Occipital lobe (tissue), 2 donors: ENCODE results near the gene CHCHD6. TPM values are rescaled to one million over a fixed set of nuclear protein-coding genes. Genes with fewer than 3 reads are reported as not detected.

Experiments used
- DNase-seq: peaks from one replicate; lab custom pipeline; 2025; lab: John Stamatoyannopoulos, UW
- total RNA-seq: library from RNA; depleted of rRNA; stranded (reverse); fragments of >200 nt; gene quantifications from one replicate; pipeline ENCODE4 v1.2.3, GENCODE V29; 2014

The CHCHD6 gene
- total RNA-seq, 1 donor from 2014 or later: 28.2 TPM

- peak; percentile 48 for DNase-seq
Measured at GRCh38 chr3:126704494-126705214, 614 bp downstream of the CHCHD6 start.

GRCh38 chr3:126706631-126707030 lies 2.6 kb downstream of the CHCHD6 start:
- DNase-seq: no peak

DNA sequence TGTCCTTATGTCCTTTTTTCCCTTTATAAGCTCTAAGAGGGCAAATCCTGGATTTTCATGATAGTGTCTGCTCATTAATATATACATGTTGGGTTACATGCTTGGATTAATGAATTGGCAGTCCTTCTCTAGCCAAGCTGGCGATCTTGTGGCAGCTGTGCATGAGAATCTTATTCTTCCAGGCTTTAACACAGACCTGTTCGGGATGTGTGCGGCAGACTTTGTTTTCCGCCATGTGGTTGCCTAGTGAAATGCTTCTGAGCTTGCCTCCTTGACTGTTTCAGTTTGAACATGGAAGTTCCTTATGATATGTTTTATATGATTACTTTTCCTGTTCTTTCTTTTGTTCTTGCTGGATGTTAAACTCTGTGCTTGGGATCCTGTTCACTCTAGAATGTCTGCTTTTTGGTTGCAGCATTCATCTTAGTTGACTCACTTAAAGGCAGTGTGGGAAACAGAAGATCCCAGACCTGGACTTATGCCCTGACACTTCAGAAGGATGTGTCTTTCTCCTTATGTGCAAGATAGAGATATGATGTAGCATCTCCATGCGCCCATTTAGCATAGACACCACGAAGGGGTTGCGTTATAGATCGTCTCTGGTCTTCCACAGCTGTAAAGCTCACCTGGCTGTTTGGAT lies 7.2 kb downstream of the CHCHD6 start:
- DNase-seq: no peak

DNA sequence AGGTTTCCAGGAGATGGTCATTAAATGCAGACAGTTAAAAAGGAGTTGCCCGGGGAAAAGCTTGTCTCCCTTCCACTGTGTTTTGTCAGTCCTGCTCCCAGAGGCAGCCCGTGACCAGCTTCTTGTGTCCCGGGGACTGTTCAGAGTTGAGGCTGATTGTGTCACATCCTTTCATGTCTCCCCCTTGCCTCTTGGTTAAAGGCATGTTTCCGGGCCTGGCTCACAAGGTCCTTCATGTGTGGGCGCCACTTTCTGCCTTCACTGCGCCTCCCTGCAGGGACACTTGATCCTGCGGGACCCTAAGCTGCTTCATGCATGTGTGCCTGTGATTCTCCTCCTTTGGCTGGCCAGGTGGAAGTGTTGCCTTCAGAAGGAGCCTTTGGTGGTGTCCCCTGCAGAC lies 9.2 kb downstream of the CHCHD6 start:
- no peak for DNase-seq

GRCh38 chr3:126714276-126714900 lies 10.3 kb downstream of the CHCHD6 start:
- DNase-seq: no peak

DNA sequence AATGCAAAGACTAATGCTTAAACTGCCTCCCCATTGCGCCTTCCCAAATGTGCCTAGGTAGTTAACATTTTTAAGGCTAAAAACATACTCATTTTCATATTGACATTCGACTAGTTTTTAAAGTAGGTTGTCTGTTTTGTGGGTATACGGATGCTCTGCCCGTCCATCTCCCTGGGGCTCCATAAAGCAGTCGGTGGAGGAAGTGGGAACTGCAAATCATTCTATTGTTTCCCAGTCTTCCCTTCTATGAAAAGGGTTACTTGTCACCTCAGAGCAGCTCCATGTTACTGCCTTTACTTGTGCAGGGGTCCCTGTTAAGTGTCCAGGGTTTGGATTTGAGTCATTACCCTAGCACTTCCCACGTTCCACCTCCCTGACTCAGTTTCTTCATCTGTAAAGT lies 10.9 kb downstream of the CHCHD6 start:
- DNase-seq: no peak

- no peak for DNase-seq
Measured at GRCh38 chr3:126715432-126715831, 11.4 kb downstream of the CHCHD6 start.

GRCh38 chr3:126716057-126716456 lies 12.0 kb downstream of the CHCHD6 start:
- no peak for DNase-seq

GRCh38 chr3:126718561-126719445 lies 14.8 kb downstream of the CHCHD6 start:
- DNase-seq: no peak

DNA sequence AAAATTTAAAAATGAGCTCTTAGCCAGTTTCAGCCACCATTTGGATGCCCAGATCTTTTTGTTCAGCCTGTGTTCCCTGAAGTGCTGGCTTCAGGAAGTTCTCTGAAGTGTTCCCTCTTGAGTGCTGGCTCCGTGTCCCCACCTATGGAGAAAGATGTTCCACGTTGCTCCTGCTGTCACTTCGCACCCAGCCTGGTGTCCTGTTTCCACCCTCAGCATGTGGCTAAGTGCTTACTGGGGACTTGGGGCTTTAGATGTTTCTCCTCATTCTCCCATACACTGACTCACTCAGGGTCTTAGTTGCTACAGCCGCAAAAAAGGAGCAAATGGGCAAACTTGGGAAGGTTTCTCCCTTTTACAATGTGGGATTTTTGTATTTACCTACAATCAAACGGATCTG lies 16.6 kb downstream of the CHCHD6 start:
- DNase-seq: no peak

GRCh38 chr3:126721246-126721645 lies 17.2 kb downstream of the CHCHD6 start:
- no peak for DNase-seq

GRCh38 chr3:126723237-126723636 lies 19.2 kb downstream of the CHCHD6 start:
- DNase-seq: no peak

- DNase-seq: no peak
Measured at GRCh38 chr3:126723801-126724200, 19.8 kb downstream of the CHCHD6 start.

DNA sequence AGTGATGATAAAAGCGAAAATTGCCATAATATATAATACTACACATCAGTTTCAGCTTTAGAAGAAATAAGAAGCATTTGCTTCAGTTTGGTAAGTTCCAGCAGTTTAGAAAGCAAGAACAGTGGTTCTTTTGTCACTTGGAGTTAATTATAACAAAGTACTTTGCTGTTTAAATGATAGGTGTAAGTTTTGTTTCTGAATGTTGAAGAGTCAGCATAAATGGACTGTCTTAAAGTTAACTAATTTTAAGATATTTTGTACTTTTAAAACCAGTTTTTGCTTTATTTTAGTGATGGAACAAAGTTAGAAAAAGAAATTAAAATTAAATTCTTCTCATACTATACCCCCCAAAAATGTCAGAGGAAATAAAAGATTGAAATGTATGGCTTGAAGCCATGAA lies 24.6 kb downstream of the CHCHD6 start:
- no peak for DNase-seq

DNA sequence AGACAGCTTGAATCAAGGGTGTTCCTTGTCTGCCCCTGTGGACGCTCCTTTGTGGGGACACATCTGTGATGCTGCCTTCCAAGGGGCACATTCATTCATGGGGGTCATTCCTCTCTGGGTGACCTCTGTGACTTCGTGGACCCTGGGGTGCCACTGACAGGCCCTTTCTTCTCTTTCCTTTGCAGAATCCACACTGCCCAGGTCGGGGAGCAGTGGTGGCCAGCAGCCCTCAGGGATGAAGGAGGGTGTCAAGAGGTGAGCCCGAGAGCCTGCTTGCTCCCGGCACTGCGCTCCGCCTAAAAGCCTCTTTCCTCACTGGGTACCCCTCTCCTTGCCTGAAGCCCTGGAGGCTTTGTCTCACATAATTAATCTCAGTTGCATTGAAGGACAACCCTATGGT lies 26.3 kb downstream of the CHCHD6 start:
- no peak for DNase-seq

GRCh38 chr3:126731044-126731443 lies 27.0 kb downstream of the CHCHD6 start:
- no peak for DNase-seq

DNA sequence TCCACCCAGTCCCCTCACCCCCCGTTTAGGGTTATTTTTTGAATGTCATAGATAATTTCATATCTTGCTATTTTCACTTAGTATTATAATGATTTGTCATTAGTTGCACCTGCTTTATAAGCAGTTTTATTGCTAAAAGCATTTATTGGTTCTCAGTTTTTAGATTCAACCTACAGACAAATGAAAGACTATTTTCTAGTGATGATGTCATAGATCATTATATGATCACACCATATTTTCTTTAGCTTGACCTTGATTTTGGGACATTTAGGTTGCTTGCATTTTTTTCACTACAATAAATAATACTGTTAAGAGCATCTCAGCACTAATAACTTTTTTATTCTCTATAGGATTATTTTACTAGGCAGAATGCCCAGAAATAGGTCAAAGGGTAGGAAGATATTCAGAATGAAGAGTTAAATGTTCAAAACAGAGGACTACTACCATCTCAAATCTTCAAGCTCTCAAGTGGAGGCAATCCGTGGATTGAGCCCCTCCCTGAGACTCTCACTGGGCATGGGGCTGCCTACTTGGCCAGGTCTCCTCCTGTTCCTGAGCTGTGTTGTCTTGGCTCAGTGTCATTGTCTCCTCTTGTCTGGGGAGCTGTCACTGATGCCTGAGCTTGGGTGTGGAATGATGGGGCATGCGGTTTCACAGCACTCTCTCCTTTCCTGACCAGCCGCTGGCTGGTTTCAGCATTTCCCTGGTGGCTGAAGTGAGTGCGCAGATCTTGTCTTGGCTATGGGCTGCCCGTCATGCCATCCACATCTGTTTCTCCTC lies 28.4 kb downstream of the CHCHD6 start:
- no peak for DNase-seq

DNA sequence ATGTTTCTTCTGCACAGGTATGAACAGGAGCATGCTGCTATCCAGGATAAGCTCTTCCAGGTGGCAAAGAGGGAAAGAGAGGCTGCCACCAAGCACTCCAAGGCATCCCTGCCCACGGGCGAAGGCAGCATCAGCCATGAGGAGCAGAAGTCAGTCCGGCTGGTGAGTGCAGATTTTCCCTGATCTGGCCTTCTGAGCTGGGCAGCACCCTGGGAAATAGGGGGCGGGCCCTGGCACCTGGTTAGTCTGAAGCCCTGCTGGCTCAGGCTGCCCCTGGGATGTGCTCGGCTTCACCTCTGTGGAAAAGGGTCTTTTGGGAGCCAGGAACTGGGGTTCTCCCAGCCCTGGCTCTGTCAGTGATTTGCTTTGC lies 29.0 kb downstream of the CHCHD6 start:
- DNase-seq: no peak

GRCh38 chr3:126734106-126734723 lies 30.2 kb downstream of the CHCHD6 start:
- DNase-seq: no peak

GRCh38 chr3:126737527-126737926 lies 33.5 kb downstream of the CHCHD6 start:
- DNase-seq: no peak

- DNase-seq: no peak
Measured at GRCh38 chr3:126742057-126742456, 38.0 kb downstream of the CHCHD6 start.
